ENCODE measurements around the gene SH3BP4.

DNA sequence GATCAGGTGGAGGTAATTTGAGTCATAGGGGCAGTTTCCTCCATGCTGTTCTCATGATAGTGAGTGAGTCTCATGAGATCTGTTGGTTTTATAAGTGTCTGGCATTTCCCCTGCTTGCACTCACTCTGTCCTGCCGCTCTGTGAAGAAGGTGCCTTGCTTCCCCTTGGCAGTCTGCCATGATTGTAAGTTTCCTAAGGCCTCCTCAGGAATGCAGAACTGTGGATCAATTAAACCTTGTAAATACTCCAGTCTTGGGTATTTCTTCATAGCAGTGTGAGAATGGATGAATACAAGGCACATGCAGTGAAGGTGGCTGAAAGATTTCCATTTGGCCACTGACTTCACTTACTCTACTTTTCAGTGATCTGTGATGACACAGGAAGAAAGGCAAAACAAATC, 133.7 kb downstream of the SH3BP4 start:
- TF ChIP-seq POLR2A (IDR thresholded peaks at IDR 0.05) (no peak), POLR2AphosphoS5 (IDR thresholded peaks at IDR 0.05) (no peak), EP300 (IDR thresholded peaks at IDR 0.05) (no peak)
- TF ChIP-seq, protein P1, sequence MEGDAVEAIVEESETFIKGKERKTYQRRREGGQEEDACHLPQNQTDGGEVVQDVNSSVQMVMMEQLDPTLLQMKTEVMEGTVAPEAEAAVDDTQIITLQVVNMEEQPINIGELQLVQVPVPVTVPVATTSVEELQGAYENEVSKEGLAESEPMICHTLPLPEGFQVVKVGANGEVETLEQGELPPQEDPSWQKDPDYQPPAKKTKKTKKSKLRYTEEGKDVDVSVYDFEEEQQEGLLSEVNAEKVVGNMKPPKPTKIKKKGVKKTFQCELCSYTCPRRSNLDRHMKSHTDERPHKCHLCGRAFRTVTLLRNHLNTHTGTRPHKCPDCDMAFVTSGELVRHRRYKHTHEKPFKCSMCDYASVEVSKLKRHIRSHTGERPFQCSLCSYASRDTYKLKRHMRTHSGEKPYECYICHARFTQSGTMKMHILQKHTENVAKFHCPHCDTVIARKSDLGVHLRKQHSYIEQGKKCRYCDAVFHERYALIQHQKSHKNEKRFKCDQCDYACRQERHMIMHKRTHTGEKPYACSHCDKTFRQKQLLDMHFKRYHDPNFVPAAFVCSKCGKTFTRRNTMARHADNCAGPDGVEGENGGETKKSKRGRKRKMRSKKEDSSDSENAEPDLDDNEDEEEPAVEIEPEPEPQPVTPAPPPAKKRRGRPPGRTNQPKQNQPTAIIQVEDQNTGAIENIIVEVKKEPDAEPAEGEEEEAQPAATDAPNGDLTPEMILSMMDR (IDR thresholded peaks at IDR 0.05): no peak
